Loucy (cell line): ENCODE data around the gene BCAS1.

Experiments used
- EZH2phosphoT487 ChIP-seq: fragments of 200-600 bp; IDR thresholded peaks from 2 replicates; pipeline ENCODE4 v1.6.1; 2018; ENCODE audit warnings: antibody characterized with exemption, mild to moderate bottlenecking, moderate library complexity, borderline replicate concordance
- TF ChIP-seq, protein P1 (sequence below): fragments of 200-600 bp; sonication (generic); conservative IDR thresholded peaks from 2 replicates; pipeline ENCODE4 v1.5.1; 2014; ENCODE audit warnings: mild to moderate bottlenecking, antibody characterized with exemption, low read length

DNA sequence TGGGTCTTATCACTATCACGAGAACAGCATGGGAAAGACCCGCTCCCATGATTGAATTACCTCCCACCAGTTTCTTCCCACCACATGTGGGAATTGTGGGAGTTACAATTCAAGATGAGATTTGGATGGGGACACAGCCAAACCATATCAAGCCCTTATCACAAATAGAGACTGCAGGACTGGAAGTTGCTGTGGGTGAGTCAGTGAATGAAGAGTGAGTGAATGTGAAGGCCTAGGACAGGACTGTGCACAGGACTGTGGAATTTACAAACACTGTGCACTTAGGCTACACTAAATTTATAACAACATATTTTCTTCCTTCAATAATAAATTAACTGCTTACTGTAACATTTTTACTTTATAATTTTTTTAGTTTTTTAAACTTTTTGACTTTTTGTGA, 30.2 kb upstream of the BCAS1 start:
- TF ChIP-seq, protein P1, sequence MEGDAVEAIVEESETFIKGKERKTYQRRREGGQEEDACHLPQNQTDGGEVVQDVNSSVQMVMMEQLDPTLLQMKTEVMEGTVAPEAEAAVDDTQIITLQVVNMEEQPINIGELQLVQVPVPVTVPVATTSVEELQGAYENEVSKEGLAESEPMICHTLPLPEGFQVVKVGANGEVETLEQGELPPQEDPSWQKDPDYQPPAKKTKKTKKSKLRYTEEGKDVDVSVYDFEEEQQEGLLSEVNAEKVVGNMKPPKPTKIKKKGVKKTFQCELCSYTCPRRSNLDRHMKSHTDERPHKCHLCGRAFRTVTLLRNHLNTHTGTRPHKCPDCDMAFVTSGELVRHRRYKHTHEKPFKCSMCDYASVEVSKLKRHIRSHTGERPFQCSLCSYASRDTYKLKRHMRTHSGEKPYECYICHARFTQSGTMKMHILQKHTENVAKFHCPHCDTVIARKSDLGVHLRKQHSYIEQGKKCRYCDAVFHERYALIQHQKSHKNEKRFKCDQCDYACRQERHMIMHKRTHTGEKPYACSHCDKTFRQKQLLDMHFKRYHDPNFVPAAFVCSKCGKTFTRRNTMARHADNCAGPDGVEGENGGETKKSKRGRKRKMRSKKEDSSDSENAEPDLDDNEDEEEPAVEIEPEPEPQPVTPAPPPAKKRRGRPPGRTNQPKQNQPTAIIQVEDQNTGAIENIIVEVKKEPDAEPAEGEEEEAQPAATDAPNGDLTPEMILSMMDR: no peak
- no peak for TF ChIP-seq EZH2phosphoT487
